ENCODE measurements around the gene QKI.

QKI gene

DNA sequence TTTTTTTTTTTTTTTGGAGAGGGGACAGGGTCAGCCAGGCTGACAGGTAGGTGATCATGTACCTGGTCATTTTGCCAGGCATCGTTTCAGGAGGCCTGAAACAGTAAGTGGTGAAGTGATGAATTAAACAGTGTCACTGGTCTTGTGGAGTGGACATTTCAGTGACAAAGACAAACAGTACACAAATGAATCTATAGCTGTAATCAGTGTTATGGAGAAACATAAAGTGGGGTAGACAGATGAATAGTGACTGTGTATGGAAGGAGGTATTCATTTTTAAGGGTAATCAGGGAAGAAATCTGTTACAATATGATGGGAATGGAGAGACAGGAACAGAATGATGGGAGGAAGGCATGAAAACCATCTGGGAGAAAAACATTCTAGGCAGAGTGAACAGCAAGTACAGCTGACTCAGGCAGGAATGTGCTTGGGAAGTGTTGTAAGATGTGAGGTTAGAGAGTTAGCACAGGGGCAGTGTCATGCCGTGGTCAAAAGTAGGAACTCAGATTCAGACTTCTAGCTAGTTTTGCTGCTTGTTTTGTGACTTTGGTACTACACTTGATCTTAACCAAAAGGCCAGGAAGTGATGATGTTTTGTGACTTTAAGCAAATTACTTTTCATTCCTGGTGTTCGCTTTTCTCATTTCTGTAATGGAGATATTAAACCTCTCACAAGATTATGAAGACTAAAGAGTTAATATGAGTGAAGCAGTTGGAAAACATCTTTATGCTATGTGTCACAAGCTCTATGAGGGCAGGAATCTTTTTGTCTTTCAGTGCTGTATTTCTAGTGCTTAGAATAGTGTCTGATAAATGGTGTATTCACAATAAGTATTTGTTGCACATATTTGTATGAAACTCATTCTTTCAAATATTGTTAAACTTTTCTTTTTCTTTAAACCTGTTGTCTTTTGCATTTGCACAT lies 43.4 kb downstream of the QKI start:
- H3K4me1 ChIP-seq = peaks cover 21% of the 10 kb centered on the region
- no peak overlapping the region for H3K27ac ChIP-seq
- no peak overlapping the region for H3K4me3 ChIP-seq (ENCODE audit: low read depth, low read length)
- no peak overlapping the region for H3K9ac ChIP-seq
- no peak overlapping the region for H3K4me2 ChIP-seq (ENCODE audit: low read length)
- no peaks in the 10 kb centered on the region for H3K36me3 ChIP-seq (ENCODE audit: control insufficient read depth, insufficient read depth, low read length)
- H3K27me3 ChIP-seq (ENCODE audit: control insufficient read depth, insufficient read depth, low read length) = no peaks in the 10 kb centered on the region
- H3K9me3 ChIP-seq (ENCODE audit: control insufficient read depth, low read length) = no peaks in the 10 kb centered on the region
- peaks cover 34% of the 10 kb centered on the region for H3K79me2 ChIP-seq
- no peak overlapping the region for H2AFZ ChIP-seq
- TF ChIP-seq, protein P1, sequence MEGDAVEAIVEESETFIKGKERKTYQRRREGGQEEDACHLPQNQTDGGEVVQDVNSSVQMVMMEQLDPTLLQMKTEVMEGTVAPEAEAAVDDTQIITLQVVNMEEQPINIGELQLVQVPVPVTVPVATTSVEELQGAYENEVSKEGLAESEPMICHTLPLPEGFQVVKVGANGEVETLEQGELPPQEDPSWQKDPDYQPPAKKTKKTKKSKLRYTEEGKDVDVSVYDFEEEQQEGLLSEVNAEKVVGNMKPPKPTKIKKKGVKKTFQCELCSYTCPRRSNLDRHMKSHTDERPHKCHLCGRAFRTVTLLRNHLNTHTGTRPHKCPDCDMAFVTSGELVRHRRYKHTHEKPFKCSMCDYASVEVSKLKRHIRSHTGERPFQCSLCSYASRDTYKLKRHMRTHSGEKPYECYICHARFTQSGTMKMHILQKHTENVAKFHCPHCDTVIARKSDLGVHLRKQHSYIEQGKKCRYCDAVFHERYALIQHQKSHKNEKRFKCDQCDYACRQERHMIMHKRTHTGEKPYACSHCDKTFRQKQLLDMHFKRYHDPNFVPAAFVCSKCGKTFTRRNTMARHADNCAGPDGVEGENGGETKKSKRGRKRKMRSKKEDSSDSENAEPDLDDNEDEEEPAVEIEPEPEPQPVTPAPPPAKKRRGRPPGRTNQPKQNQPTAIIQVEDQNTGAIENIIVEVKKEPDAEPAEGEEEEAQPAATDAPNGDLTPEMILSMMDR (IDR thresholded peaks at IDR 0.05) = no peak

DNA sequence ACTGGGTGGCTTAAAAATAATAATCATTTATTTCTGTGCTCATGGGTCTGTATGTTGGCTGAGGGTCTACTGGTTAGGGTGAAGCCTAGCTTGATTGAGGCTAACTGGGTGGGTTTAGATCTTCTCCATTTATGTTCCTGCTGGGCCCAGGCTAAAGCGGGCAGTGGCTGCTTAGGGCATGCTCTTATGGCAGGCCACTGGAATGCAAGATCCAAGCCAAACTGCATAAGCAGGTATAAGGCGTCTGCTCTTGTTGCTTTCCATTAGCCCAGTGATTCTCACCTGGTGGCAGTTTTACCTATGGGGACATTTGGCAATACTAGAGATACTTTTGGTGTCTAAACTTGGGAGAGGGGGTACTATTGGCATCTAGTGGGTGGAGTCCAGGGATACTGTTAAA lies 44.5 kb downstream of the QKI start:
- Histone ChIP-seq H3K9ac (no peak overlapping the region), H3K4me1 (peaks cover 21% of the 10 kb centered on the region), H3K9me3 (ENCODE audit: control insufficient read depth, low read length) (no peaks in the 10 kb centered on the region), H3K27ac (no peak overlapping the region), H3K36me3 (ENCODE audit: control insufficient read depth, insufficient read depth, low read length) (no peaks in the 10 kb centered on the region), H3K79me2 (peaks cover 36% of the 10 kb centered on the region), H3K4me3 (ENCODE audit: low read depth, low read length) (no peak overlapping the region), H3K4me2 (ENCODE audit: low read length) (no peak overlapping the region), H3K27me3 (ENCODE audit: control insufficient read depth, insufficient read depth, low read length) (no peaks in the 10 kb centered on the region), H2AFZ (no peak overlapping the region)
- TF ChIP-seq, protein P1 (IDR thresholded peaks at IDR 0.05) = no peak

DNA sequence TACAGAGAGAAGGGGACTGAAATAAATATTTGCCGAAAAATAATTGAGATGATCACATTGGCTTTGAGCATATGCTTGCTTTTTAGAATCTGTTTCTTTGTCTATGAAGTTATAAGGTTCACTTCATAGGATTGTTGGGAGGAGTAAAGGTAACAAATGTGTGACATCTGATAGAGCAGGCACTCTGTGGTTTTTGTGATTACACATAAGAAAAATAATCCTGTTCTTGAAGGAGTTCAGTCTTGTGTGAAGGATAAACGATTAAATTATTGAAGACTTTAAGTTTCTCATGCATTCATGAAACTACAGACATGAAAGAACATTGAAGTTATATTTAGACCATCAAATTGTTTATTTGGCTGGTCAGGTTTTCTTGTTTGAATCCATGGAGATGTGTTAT lies 45.0 kb downstream of the QKI start:
- H3K9me3 ChIP-seq (ENCODE audit: control insufficient read depth, low read length) = no peaks in the 10 kb centered on the region
- H3K4me3 ChIP-seq (ENCODE audit: low read depth, low read length) = no peak overlapping the region
- H3K4me1 ChIP-seq = peaks cover 21% of the 10 kb centered on the region

DNA sequence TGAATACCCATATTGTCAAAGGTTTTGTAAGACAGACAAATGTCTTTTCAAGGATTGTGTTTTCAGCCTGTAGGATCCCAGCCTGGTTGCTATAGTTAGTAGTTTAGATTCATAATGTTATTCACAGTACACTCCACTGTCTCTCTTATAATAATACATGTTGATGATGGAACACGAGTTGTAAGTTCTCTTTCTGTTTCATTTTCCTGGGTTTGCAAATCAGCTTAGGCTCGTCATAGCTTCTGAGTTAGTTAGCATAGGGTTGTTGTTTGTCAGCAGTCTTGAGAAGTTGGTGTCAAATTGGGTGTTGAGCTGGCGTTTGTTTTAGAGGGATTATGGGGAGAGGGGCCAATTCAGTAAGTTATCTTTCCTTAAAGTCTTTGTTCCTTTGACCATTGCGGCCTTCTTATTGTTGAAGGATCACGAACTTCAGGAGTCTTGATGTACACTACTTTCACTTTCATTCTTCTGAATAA lies 45.8 kb downstream of the QKI start:
- Histone ChIP-seq H3K9me3 (ENCODE audit: control insufficient read depth, low read length) (no peaks in the 10 kb centered on the region), H2AFZ (no peak overlapping the region), H3K4me1 (peaks cover 21% of the 10 kb centered on the region), H3K27ac (peak overlapping the region; percentile 0), H3K27me3 (ENCODE audit: control insufficient read depth, insufficient read depth, low read length) (no peaks in the 10 kb centered on the region), H3K9ac (no peak overlapping the region), H3K4me2 (ENCODE audit: low read length) (peak overlapping the region; percentile 28), H3K36me3 (ENCODE audit: control insufficient read depth, insufficient read depth, low read length) (no peaks in the 10 kb centered on the region), H3K4me3 (ENCODE audit: low read depth, low read length) (peak overlapping the region; percentile 23), H3K79me2 (peaks cover 42% of the 10 kb centered on the region)
- TF ChIP-seq, protein P1 (IDR thresholded peaks at IDR 0.05) = no peak

More for the DNA sequence above, 45.0 kb downstream of the QKI start:
- Histone ChIP-seq H3K36me3 (ENCODE audit: control insufficient read depth, insufficient read depth, low read length) (no peaks in the 10 kb centered on the region), H3K27me3 (ENCODE audit: control insufficient read depth, insufficient read depth, low read length) (no peaks in the 10 kb centered on the region), H3K4me2 (ENCODE audit: low read length) (no peak overlapping the region), H3K27ac (no peak overlapping the region), H2AFZ (no peak overlapping the region), H3K9ac (no peak overlapping the region), H3K79me2 (peaks cover 37% of the 10 kb centered on the region)
- TF ChIP-seq, protein P1 (IDR thresholded peaks at IDR 0.05) = no peak

All from parathyroid adenoma (tissue), 2 donors.